ENCODE measurements around the gene TRIM62. TPM values are rescaled to one million over a fixed set of nuclear protein-coding genes. Genes with fewer than 3 reads are reported as not detected.
"Not testable (repeated sequence)": the region's sequence is repeated elsewhere in the genome, so short reads cannot be mapped to it uniquely, and the experiment has no call there.

TRIM62 gene
- total RNA-seq, 2 donors from 2014 or later, result 13.3 to 18.1 TPM

GRCh38 chr1:33140153-33141149, 41.4 kb downstream of the TRIM62 start:
- no peaks in the 10 kb centered on the region for H3K9me3 ChIP-seq
- 64% methylated on average over 9 of the region's 9 CpGs for WGBS
- intact Hi-C loops (cut with DNase I), result no loop called here
- no peaks in the 10 kb centered on the region for H3K27me3 ChIP-seq (replicated peaks; ENCODE audit: insufficient read depth)
- no peaks in the 10 kb centered on the region for H3K36me3 ChIP-seq
- no peak for DNase-seq (ENCODE audit: low spot score)
- no peak overlapping the region for H3K4me3 ChIP-seq
- no peaks in the 10 kb centered on the region for H3K4me1 ChIP-seq (replicated peaks)
- H3K27ac ChIP-seq, result no peak overlapping the region
- TF ChIP-seq POLR2AphosphoS5 (IDR thresholded peaks at IDR 0.05) (no peak), POLR2A (IDR thresholded peaks at IDR 0.05) (no peak), CTCF (IDR thresholded peaks at IDR 0.05) (no peak)

- no peak for DNase-seq (ENCODE audit: low spot score)
- 41% methylated on average over 8 of the region's 8 CpGs for WGBS
- Histone ChIP-seq H3K36me3 (no peaks in the 10 kb centered on the region), H3K4me3 (no peak overlapping the region), H3K27me3 (replicated peaks; ENCODE audit: insufficient read depth) (no peaks in the 10 kb centered on the region), H3K27ac (no peak overlapping the region), H3K9me3 (no peaks in the 10 kb centered on the region), H3K4me1 (replicated peaks) (no peaks in the 10 kb centered on the region)
- no peak for TF ChIP-seq POLR2AphosphoS5 (IDR thresholded peaks at IDR 0.05)
- TF ChIP-seq CTCF (IDR thresholded peaks at IDR 0.05), result peak in 3 of 4 experiments; percentile 45 to 46 (median 46)
- intact Hi-C loops (cut with DNase I), result no loop called here
Observed at GRCh38 chr1:33137800-33138199, 44.0 kb downstream of the TRIM62 start.

GRCh38 chr1:33136041-33136440, 45.8 kb downstream of the TRIM62 start:
- H3K9me3 ChIP-seq; DNase-seq (ENCODE audit: low spot score); H3K4me1 ChIP-seq (replicated peaks); H3K27ac ChIP-seq; H3K4me3 ChIP-seq; intact Hi-C loops (cut with DNase I); H3K36me3 ChIP-seq; H3K27me3 ChIP-seq (replicated peaks; ENCODE audit: insufficient read depth): not testable (repeated sequence)
- 100% methylated on average over 1 of the region's 1 CpG for WGBS

- Histone ChIP-seq H3K4me1 (replicated peaks) (no peaks in the 10 kb centered on the region), H3K4me3 (no peak overlapping the region), H3K9me3 (no peaks in the 10 kb centered on the region), H3K27me3 (replicated peaks; ENCODE audit: insufficient read depth) (no peaks in the 10 kb centered on the region), H3K36me3 (no peaks in the 10 kb centered on the region), H3K27ac (no peak overlapping the region)
- DNase-seq (ENCODE audit: low spot score), result no peak
- intact Hi-C loops (cut with DNase I), result no loop called here
- 89% methylated on average over 10 of the region's 10 CpGs for WGBS
- TF ChIP-seq POLR2AphosphoS5 (IDR thresholded peaks at IDR 0.05) (no peak), POLR2A (IDR thresholded peaks at IDR 0.05) (no peak), CTCF (IDR thresholded peaks at IDR 0.05) (no peak)
Observed at GRCh38 chr1:33133478-33134105, 48.3 kb downstream of the TRIM62 start.

- intact Hi-C loops (cut with DNase I), result no loop called here
- WGBS, result 97% methylated on average over 2 of the region's 2 CpGs
- no peak for DNase-seq (ENCODE audit: low spot score)
- Histone ChIP-seq H3K27me3 (replicated peaks; ENCODE audit: insufficient read depth) (no peaks in the 10 kb centered on the region), H3K4me1 (replicated peaks) (no peaks in the 10 kb centered on the region), H3K36me3 (no peaks in the 10 kb centered on the region), H3K4me3 (no peak overlapping the region), H3K9me3 (no peaks in the 10 kb centered on the region), H3K27ac (no peak overlapping the region)
- TF ChIP-seq CTCF (IDR thresholded peaks at IDR 0.05), result no peak
- TF ChIP-seq POLR2A (IDR thresholded peaks at IDR 0.05), result no peak
- TF ChIP-seq POLR2AphosphoS5 (IDR thresholded peaks at IDR 0.05), result no peak
Observed at GRCh38 chr1:33132549-33132948, 49.3 kb downstream of the TRIM62 start.
